ENCODE data around the gene YTHDF1.

DNA sequence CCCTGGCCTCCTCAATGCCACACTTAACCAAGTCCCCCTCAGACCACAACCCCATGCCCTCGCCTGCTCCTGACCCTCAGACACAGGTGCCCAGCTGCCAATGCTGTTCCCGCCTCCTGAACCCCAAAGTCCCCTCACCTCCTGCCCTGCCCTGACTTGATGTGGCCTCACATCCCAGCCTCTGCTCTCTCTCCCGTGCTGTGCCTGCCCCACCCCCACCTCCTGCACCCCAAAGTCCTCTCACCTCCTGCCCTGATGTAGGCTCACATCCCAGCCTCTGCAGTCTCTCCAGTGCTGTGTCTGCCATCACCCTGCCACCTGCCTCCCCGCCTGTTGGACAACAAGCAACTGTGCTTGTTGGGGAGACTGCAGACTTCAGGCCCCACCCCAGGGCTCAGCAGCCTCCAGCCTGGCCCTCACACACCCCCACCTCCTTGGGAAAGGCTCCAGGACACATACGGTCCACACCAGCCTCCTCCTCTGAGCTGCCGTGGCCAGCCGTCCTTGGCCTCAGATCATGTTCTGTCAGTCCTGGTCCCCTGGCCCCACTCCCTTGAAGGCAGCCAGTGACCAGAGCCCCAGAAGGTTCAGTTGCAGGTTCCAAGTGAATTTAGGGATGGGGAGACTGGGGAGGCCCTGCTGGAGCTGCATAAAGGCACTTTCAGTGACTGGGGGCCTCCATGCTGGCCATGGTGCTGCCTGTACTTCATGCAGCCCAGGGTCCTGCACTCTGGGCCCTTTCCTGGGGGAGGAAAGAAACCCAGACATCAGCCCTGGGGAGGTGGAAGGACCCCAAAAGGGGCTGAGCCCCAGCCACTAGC is 28.4 kb downstream of the YTHDF1 start:
- no peak for TF ChIP-seq RAD21 (IDR thresholded peaks at IDR 0.05; ENCODE audit: low read length)
- TF ChIP-seq, protein P1, sequence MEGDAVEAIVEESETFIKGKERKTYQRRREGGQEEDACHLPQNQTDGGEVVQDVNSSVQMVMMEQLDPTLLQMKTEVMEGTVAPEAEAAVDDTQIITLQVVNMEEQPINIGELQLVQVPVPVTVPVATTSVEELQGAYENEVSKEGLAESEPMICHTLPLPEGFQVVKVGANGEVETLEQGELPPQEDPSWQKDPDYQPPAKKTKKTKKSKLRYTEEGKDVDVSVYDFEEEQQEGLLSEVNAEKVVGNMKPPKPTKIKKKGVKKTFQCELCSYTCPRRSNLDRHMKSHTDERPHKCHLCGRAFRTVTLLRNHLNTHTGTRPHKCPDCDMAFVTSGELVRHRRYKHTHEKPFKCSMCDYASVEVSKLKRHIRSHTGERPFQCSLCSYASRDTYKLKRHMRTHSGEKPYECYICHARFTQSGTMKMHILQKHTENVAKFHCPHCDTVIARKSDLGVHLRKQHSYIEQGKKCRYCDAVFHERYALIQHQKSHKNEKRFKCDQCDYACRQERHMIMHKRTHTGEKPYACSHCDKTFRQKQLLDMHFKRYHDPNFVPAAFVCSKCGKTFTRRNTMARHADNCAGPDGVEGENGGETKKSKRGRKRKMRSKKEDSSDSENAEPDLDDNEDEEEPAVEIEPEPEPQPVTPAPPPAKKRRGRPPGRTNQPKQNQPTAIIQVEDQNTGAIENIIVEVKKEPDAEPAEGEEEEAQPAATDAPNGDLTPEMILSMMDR (conservative IDR thresholded peaks at IDR 0.05; ENCODE audit: low read depth, low read length), result no peak
- no peak for TF ChIP-seq SMC3 (IDR thresholded peaks at IDR 0.05; ENCODE audit: low read depth, low read length)
- no peak for TF ChIP-seq POLR2A (IDR thresholded peaks at IDR 0.05; ENCODE audit: low read depth, low read length)
- TF ChIP-seq CEBPB (IDR thresholded peaks at IDR 0.05; ENCODE audit: low read depth, low read length), result no peak
- no peak for TF ChIP-seq RCOR1 (IDR thresholded peaks at IDR 0.05; ENCODE audit: insufficient replicate concordance, low read length)
- TF ChIP-seq, protein P2, sequence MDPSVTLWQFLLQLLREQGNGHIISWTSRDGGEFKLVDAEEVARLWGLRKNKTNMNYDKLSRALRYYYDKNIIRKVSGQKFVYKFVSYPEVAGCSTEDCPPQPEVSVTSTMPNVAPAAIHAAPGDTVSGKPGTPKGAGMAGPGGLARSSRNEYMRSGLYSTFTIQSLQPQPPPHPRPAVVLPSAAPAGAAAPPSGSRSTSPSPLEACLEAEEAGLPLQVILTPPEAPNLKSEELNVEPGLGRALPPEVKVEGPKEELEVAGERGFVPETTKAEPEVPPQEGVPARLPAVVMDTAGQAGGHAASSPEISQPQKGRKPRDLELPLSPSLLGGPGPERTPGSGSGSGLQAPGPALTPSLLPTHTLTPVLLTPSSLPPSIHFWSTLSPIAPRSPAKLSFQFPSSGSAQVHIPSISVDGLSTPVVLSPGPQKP (IDR thresholded peaks at IDR 0.05; ENCODE audit: borderline replicate concordance, low read depth, low read length), result no peak
- TF ChIP-seq RFX5 (IDR thresholded peaks at IDR 0.05; ENCODE audit: low read depth, low read length), result no peak
- TF ChIP-seq MXI1 (IDR thresholded peaks at IDR 0.05; ENCODE audit: borderline replicate concordance, low read depth, low read length), result no peak
- TF ChIP-seq FOS (IDR thresholded peaks at IDR 0.05; ENCODE audit: low read depth, low read length), result no peak
- no peak for TF ChIP-seq MAZ (IDR thresholded peaks at IDR 0.05; ENCODE audit: borderline replicate concordance, low read depth, low read length)
- TF ChIP-seq MAFK (IDR thresholded peaks at IDR 0.05; ENCODE audit: low read depth, low read length), result no peak
- no peak for TF ChIP-seq NFE2L2 (IDR thresholded peaks at IDR 0.05; ENCODE audit: low read depth, low read length)
- no peak for TF ChIP-seq CHD1 (IDR thresholded peaks at IDR 0.05; ENCODE audit: low read depth, low read length)
